HG03064 (cell line): ENCODE data around the gene HSPH1.

Experiments used
- ATAC-seq: cut with Tn5 transposase; IDR thresholded peaks from one replicate; pipeline ENCODE4 v1.9.1; 2021; ENCODE audit warnings: low read depth; ENCODE audit not compliant: unreplicated experiment

The HSPH1 gene

DNA sequence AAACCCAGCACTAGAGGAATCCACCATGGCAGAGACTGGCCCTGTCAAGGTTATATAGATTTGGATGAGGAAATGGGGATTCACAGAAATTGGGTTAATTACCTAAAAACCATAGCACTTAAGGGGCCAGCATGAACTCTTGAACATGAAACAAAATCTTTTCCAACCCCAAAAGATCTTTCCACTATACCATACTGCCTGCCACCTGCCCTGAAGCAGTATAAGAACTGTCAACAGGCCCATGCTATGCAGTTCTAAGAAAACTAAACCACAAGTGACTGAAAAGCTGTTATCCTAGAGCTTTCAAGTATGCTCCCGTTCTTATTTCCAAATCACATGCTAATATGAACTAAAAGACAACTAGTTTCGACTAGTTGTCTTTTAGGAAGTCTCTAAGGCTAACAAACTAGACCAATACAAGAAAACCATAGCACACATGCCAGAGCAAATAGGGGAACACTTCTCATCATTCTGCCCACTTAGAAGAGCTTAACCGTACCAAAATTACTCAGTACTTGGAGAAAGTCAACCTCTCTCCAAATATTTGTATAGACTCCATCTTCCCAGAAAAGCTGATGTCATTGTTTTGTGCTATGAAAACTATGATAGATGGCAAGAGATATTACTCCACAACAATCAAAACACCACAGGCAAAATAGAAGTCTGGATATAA lies 27.5 kb downstream of the HSPH1 start:
- no peak for ATAC-seq

DNA sequence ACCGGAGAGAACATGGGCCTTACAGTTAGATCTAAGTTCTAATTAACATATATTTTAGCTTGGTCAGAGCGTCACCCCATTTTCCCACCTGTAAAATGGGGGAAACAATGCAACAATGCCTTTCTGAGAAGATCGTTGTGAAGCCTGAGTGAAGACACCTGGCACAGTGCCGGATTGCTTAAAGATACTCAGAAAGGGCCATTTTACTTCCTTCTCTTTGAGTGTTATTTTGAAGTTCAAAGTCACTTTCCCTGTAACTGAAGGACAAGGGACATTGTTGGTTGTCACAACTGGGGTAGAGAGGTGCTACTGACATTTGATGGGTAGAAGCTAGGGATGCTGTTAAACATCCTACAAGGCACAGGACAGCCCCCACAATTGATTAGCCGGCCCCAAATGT lies 28.1 kb downstream of the HSPH1 start:
- no peak for ATAC-seq

DNA sequence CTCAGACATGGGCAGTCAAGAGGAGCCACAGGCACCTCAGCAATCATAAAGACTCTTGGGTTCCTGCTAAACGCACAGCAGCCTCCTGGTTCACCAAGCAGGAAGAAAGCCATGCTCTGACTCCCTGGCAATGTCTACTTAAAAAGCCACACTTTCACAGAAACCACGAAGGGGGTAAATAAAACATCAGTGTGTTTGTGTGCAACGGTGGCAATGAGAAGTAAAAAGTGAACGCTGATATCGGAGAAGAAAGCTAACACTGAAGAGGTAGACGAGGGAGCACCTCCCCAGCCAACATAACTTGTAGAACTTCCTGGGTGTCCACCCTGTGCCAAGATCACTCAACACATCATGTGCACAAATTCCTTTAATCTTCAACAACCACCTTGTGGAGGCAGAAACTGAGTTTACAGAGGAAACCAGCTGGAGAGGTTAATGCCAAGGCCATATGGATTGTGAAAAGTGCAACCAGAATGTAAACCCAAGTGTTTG lies 30.2 kb downstream of the HSPH1 start:
- no peak for ATAC-seq

DNA sequence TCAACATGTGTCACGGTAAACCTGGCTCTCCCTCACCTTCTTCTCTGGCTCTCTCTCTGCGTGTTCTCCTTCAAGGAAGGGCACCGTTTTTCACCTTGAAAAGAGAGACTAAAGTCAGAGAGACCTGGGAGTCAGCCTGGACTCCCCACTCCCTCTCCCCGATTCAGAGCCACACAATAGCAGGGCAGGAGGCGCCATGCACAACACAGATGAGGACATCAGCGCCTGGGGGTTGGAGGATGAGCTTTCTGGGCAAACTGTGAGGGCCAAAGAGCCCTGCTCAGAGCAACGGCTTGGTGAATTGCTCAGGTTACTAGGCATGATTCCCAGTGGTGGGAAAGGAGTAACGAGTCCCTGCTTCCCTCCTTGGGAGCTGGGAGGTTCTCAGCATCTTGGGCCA lies 32.3 kb downstream of the HSPH1 start:
- ATAC-seq, result no peak

DNA sequence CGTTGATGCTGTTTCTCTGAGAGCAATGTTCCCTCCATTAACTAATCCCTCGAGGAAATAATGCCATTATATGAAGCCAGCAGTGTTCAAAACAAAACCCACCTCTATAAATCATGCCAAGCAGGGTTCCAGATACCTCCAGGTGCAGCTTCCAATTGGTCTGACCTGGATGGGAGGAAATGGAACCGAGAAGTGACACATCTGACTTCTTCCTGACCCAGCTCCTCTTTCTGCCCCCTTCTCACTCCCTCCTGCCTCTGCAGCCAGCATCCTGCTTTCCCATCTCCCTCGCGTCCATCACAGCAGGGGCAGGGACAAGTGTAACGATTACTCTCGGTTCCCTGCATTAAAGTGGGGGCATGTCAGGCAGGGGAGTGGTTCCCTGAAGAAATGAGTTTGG lies 37.5 kb downstream of the HSPH1 start:
- ATAC-seq, result no peak

DNA sequence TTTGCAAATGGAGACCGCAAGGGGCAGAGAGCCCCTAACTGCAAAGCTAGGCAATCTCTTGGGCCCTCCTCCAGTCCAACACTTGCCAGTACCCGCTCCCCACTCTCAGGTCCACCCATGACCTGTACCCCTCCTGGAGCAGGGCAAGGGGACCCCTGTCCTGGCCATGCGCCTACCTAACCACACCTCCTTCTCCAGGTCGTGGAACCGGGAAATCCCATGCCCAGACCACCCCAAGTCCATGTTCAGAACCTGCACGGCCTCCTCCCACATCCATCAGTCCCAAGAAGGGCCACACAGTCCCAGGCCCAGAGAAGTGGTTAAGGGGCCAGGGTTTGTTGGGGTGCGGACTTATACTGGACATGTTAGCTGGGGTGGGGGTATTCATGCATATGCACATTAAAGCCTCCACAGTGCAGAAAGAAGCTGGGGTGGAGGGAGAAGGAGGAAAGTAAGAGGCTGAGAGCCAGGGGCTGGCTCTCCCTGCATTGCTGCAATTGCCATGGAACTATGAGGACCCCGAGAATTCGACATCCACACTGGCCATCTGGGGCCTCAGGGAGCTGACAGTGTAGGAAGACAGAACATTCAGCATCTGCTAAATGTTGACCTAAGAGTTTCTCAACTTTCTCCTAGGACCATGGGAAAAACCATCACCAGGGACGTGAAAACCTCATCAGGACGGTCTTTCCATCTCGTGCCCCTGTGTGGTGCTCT lies 39.0 kb downstream of the HSPH1 start:
- ATAC-seq, result no peak

DNA sequence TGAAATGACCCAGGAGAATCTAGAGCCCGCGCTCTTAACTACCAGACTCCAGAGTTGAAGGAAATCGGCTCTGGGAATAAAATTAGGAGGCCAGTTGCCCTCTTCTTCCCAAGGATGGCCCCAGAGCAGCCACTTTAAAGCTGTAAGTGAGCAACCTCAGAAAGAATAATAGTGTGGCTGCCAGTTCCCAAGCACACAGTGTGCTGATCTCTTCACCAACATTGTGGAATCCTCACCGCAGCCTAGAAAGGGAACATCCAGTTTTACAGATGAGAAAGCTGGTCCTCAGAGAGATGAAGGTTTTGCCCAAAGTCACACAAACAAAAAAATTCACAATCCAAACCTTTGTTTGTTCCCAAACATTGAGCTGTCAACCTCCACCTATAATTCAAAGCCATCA lies 39.6 kb downstream of the HSPH1 start:
- no peak for ATAC-seq

DNA sequence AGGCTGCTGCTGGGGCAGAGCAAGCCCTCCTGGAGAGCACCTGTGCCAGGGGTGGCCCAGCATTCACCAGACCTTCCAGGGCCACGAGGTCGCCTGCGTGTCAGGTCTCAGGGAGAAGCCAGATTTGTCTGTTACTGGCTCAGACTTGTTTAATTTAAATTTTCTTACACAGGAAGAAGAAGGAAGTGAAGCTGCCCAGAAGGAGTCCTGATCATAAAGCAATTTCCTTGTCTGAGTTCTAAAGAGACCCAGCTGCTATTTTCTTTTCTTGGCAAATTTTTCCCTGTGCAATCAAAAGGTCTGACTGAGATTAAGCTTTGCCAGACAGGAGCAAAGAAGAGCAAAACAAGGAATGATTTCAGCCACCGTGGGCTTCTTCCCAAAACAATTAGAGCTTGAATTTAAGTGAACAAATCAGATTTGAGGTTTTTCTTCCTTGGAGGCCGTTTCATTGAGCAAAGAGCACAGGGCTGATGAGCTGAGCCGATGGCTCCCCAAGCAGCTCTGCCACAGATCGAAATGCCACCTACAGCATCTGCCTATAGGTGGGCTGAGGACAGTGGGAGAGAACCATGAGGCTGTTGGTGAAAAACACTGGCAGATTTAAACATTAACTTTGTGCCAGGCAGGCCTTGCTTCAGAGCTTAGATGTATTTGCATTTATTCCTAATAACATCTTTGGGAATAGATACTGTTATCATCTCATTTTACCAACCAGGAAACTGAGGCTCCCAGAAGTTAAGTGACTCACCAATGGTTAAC lies 40.1 kb downstream of the HSPH1 start:
- no peak for ATAC-seq

DNA sequence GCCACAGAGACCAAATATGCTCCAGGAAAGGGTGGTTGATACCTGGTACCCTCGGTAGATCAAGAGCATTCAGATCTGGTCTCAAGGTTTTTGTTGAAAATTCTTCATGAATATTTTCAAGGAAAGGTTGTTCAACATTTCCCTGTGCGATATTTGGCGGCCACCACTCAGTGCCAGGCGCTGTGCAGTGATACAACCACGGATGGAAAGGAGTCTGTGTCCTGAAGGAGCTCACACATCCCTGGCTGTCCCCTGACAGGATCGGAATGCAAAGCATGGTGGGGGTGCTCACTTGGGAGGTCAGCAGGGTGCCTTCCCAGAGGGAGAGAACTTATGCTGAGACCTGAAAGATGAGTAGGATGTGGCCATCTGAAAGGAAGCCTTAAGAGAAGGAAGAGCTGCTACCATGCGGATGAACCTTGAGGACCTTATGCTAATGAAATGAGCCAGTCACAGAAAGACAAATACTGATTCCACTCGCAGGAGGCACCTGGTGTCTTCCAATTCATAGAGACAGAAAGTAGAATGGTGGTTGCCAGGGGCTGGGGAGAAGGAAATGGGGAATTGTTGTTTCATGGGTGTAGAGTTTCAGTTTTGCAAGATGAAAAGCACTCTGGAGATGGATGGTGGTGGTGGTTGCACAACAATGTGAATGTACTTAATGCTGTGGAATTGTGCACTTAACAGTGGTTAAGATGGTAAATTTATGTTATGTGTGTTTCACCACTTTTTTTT lies 41.6 kb downstream of the HSPH1 start:
- no peak for ATAC-seq

DNA sequence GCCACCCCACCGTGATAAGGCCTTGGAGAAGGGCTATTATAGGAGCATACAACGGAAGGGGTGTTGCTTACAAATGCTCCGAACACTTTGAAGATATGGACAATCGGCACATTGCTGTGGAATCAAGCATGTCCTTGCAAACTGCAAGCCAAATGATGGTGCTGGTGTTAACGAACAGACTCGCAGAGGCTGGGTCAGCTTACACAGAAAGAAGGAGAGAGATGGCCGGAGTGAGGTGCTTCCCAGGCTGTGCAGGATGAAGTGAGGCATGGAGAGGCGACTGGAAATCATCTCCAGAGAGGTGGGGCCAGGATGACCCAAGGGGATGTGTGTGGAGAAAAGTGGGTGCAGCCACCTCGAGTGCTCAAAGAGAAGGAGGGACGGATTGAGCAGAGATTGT lies 42.2 kb downstream of the HSPH1 start:
- no peak for ATAC-seq

DNA sequence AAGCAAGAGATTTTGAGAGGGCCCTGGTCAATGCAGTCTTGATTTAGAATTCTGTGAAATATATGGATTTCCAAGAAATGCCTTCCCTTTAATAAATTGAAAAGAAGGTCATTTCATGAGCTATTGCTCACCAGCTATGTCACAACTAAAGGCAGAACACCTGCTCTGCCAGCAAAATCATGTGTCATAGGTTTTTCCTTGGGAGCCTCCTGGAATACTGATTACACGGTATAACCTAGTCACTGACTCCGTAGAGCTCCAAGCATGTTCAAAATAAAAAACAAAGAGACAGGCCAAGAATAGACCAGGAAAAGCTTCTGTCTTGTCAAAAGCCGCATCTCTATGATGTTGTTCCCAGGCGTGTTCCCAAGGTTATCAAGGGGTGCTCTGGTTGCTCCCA lies 45.5 kb downstream of the HSPH1 start:
- ATAC-seq, result no peak

DNA sequence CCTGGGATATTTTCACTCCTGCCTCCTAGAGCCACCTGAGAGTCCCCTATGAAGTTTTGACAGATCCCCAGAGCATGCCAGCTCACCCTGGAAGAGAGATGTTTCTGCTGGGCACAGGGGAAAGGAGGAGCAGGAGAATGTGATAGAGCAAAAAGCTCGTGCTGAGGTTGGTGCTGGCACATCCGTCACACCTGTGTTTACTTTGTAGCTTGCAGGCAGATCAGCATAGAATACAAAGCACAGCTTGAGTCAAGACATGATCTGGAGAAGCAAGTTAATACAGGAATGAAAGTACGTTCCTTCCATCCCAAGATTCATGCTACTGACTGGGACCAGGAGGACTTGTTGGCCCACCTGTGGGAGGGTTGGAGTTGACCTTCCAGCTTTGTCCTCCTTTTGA lies 46.1 kb downstream of the HSPH1 start:
- no peak for ATAC-seq

DNA sequence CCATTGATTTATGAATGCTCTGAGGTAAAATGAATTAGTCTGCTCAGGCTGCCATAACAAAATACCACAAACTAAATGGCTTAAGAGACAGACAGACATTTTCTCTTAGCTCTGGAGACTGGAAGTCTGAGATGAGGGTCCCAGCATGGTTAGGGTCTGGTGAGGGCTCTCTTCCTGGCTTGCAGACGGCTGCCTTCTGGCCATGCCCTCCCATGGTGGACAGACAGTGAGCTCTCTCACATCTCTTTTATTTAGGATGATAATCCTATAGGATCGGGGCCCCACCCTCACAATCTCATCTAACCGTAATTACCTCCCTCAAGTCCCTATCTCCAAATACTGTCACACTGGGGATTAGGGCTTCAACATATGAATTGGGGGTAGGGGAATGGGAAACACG lies 47.1 kb downstream of the HSPH1 start:
- ATAC-seq, result no peak

DNA sequence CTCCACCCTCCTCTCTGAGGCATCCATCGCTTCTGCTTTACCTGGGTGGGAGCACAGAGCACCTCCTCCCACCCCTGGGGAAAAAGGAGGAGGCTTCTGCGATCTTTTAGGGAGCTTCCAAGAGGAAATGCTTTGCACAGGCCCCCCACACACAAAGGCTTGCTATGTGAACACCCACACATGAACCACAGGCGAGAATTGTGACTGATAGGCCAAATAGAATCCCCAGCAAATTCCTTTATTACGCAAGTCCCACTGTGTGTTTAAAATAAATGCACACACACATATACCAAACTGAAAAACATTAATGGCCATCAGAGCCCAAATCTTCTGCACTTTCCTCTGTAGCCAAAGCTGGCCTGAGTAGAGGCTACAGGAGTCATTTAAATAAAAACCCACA lies 50.6 kb downstream of the HSPH1 start:
- ATAC-seq, result no peak

DNA sequence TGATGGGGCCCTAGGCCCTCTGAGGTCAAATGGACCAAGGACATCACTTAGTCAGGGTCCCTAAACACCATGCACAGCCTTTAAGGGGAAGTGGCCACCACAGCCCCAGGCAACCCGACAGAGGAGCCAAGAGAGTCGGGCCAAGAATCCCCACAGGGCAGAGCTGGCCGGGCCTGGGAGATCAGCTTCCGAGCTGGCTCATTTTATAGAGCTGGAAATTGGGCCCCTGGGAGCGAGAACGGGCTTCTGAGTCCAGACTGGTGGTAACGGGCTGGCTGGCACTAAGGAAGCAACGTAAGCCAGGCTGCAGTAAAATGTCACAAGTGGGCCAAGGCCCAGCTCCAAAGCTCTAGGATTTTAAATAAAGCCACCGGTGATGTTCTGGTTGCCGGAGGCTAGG lies 51.1 kb downstream of the HSPH1 start:
- ATAC-seq, result no peak

DNA sequence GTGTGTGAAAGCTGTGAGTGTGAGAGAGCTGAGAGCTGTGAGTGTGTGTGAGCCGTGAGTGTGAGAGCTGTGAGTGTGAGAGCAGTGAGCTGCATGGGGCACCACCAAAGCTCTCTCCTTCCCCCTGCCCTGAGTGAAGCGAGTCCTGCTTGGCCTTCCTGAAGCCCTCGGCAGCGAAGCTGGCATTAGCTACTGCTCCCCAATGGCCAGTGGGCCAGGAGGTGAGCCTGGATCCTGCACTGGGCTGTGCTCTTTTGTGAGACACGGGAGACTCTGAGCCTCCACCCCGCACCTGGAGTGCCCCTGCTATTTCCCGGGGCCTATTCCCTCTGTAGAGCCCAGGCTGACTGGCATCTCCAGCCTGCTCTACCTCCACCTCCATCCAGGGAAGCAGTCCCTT lies 51.5 kb downstream of the HSPH1 start:
- ATAC-seq, result no peak

DNA sequence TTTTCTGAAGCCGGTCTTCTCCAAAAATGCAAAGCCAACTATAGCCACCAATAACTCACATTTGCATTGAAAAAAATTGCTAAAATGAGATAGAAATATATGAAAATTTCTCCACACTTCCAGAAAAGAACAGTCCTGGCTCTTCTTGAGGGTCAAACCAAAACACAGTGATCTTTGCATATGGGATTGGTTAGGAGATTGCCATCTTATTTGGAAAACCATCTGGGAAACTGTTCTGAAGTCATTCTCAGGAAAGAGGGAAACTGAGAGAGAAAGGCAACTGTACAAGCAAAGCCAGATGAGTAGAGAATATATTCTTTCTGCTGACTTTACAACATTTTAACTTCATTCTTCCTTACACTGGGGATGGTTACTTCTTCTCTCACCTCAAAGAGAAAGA lies 54.6 kb downstream of the HSPH1 start:
- no peak for ATAC-seq

DNA sequence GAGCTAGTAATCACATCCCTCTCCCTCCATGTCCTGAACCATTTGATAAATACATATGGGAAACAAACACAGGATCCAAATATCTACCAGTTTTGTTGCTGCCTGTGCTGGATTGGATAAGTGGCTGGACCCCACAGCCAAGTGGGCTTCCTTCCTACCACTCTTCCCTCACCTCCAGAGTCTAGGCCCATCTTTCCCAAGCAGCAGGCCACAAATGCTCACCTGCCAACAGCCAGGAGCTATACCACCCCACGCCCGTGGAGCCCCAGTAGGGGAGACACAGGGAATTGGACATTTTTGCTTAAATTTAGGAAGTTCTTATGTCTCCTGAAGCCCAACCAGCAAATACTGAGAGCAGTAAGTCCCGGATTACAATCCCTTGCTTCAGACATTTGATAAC lies 55.8 kb downstream of the HSPH1 start:
- ATAC-seq, result no peak

DNA sequence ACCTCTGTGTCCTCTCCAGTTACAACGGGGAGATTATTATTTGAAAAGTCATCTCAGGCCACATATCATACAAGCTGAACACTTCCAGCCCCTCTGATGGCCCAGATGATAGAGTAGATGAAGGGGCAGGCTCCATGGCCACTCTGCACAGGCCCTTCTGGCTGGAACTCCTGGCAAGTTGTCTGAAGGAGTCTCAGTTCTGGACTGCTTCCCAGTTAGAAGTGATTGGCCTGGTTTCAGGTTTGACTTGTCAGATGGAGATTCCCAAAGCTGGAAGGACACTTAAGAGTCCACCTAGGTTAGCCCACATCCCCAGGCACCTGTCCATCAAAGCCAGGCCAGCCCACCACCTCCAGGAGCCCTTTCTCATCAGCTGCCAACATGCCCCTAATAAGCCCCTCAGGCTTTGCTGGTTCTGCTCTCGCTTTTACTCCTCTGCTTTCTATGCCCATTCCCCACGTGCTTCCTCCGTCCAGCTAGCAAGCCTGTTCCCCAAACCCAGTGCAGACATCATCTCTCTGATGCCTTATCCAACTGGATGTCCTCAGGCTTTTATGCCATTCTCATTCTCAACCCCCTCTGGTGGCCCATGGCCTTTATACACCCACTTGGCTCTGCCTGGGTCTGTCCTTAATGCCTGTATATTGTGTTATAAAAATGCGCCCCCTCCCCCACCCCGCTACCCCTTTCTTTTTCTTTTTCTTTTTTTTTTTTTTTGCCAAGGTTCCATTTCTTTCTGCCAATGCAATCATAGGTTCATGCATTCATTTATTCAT lies 56.5 kb downstream of the HSPH1 start:
- ATAC-seq, result no peak

DNA sequence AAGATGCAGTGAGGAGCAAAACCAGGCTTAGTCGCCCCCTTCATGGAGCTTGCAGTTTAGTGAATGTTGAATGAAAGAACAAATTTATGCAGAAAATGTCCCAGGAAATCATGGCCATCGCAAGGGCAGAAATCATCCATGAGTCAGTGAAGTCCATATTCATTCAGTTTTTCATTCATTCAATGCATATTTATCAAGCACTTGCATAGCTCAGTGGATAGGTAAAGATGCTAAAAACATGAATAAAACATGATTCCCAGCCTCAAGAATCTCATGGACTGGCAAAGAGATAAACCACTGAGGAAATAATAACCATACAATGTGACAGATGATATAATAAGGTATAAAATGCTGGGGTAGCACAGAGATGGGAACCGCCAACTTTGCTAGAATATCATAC lies 58.8 kb downstream of the HSPH1 start:
- no peak for ATAC-seq
